Lower leg skin (tissue), 3 donors: ENCODE results near the gene SPCS2.

ENCODE experiments used
- POLR2A ChIP-seq, 2 donors: fragments of 450-650 bp; IDR thresholded peaks; one replicate each; pipeline ENCODE4 v1.6.1; 2016 to 2017; ENCODE audit warnings: antibody characterized with exemption in 2 of 2, mild to moderate bottlenecking in 1 of 2, moderate library complexity in 1 of 2
- TF ChIP-seq, protein P1 (sequence below), 3 donors: fragments of 450-650 bp; IDR thresholded peaks; one replicate each; pipeline ENCODE4 v1.5.1; 2016; ENCODE audit warnings: antibody characterized with exemption in 3 of 3, mild to moderate bottlenecking in 3 of 3, moderate library complexity in 2 of 3

DNA sequence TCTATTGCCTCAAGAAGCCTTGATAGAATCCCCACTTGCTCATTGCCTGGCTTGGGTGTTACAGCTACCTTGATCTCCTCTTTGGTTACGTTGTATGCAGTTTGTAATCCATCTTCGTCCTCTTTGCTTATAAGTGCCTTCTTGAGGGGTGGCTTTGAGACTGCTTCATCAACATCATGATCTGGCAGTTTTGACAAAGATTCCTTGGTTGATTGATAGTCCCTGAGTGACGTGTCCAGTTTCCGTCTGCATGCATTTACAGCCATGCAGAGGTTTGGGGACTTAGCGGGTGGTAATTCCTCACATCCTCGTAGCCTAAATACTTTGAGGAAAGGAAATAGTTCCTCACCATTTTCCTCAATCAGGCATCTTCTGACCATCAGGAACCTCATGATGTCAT is 62.8 kb downstream of the SPCS2 start:
- TF ChIP-seq, protein P1, sequence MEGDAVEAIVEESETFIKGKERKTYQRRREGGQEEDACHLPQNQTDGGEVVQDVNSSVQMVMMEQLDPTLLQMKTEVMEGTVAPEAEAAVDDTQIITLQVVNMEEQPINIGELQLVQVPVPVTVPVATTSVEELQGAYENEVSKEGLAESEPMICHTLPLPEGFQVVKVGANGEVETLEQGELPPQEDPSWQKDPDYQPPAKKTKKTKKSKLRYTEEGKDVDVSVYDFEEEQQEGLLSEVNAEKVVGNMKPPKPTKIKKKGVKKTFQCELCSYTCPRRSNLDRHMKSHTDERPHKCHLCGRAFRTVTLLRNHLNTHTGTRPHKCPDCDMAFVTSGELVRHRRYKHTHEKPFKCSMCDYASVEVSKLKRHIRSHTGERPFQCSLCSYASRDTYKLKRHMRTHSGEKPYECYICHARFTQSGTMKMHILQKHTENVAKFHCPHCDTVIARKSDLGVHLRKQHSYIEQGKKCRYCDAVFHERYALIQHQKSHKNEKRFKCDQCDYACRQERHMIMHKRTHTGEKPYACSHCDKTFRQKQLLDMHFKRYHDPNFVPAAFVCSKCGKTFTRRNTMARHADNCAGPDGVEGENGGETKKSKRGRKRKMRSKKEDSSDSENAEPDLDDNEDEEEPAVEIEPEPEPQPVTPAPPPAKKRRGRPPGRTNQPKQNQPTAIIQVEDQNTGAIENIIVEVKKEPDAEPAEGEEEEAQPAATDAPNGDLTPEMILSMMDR (IDR thresholded peaks at IDR 0.05), result no peak
- TF ChIP-seq POLR2A (IDR thresholded peaks at IDR 0.05), result no peak
